NB4 (cell line): Measurements from ENCODE around the gene IQCH.

Experiments used
- DNase-seq: peaks from one replicate; pipeline ENCODE4 v3.0.0; 2010; ENCODE audit warnings: low read depth
- H3K4me3 ChIP-seq: one replicate; pipeline ENCODE4 v1.5.1; 2011; ENCODE audit warnings: mild to moderate bottlenecking, low read depth, low read length, moderate library complexity
- CTCF ChIP-seq: IDR thresholded peaks from one replicate; pipeline ENCODE4 v1.5.1; 2012; ENCODE audit warnings: low read depth, low read length
- MAX ChIP-seq: IDR thresholded peaks from 2 replicates; pipeline ENCODE4 v1.6.1; 2011; ENCODE audit warnings: low read depth, low read length
- MYC ChIP-seq: IDR thresholded peaks from 2 replicates; pipeline ENCODE4 v1.6.1; 2011; ENCODE audit warnings: low read depth, low read length
- POLR2A ChIP-seq: IDR thresholded peaks from 2 replicates; pipeline ENCODE4 v1.6.1; 2011; ENCODE audit warnings: mild to moderate bottlenecking; ENCODE audit not compliant: insufficient read length; ENCODE audit errors: extremely low read depth

The IQCH gene

GRCh38 chr15:67399925-67400324 is 145.3 kb downstream of the IQCH start:
- no peak for DNase-seq
- no peak overlapping the region for H3K4me3 ChIP-seq
- TF ChIP-seq POLR2A, result no peak
- no peak for TF ChIP-seq MYC
- TF ChIP-seq CTCF, result no peak
- TF ChIP-seq MAX, result no peak

GRCh38 chr15:67400890-67401289 is 146.3 kb downstream of the IQCH start:
- DNase-seq, result no peak
- TF ChIP-seq MYC, result no peak
- TF ChIP-seq MAX, result no peak
- TF ChIP-seq CTCF, result no peak
- TF ChIP-seq POLR2A, result no peak
- H3K4me3 ChIP-seq, result no peak overlapping the region

GRCh38 chr15:67401336-67401735 is 146.8 kb downstream of the IQCH start:
- no peak overlapping the region for H3K4me3 ChIP-seq
- no peak for DNase-seq
- no peak for TF ChIP-seq POLR2A
- TF ChIP-seq MAX, result no peak
- no peak for TF ChIP-seq MYC
- no peak for TF ChIP-seq CTCF

- no peak for TF ChIP-seq MAX
- TF ChIP-seq POLR2A, result no peak
- no peak for TF ChIP-seq MYC
- no peak for TF ChIP-seq CTCF
- no peak for DNase-seq
Observed at GRCh38 chr15:67403428-67404154, 149.0 kb downstream of the IQCH start.

GRCh38 chr15:67405208-67406191 is 150.9 kb downstream of the IQCH start:
- TF ChIP-seq MYC (no peak), POLR2A (no peak), CTCF (no peak), MAX (no peak)
- no peak for DNase-seq
- no peak overlapping the region for H3K4me3 ChIP-seq

More at GRCh38 chr15:67403428-67404154, 149.0 kb downstream of the IQCH start:
- no peak overlapping the region for H3K4me3 ChIP-seq
